GM18526 (cell line): Measurements from ENCODE around the gene TRMT11.

Experiments
- POLR2A ChIP-seq: IDR thresholded peaks from 3 replicates; pipeline ENCODE4 v1.6.1; 2011; ENCODE audit not compliant: insufficient read length; ENCODE audit errors: extremely low read depth

Gene TRMT11

GRCh38 chr6:126069449-126069848, 83.1 kb downstream of the TRMT11 start:
- no peak for TF ChIP-seq POLR2A

GRCh38 chr6:126071000-126071647, 84.8 kb downstream of the TRMT11 start:
- no peak for TF ChIP-seq POLR2A

GRCh38 chr6:126072172-126072571, 85.8 kb downstream of the TRMT11 start:
- TF ChIP-seq POLR2A, result no peak

GRCh38 chr6:126072834-126073233, 86.5 kb downstream of the TRMT11 start:
- TF ChIP-seq POLR2A, result no peak

- no peak for TF ChIP-seq POLR2A
These were observed 89.2 kb downstream of the TRMT11 start for GRCh38 chr6:126075335-126076071.

- no peak for TF ChIP-seq POLR2A
These were observed 90.8 kb downstream of the TRMT11 start for GRCh38 chr6:126076992-126077664.

- TF ChIP-seq POLR2A, result no peak
These were observed 91.8 kb downstream of the TRMT11 start for GRCh38 chr6:126077810-126078776.

- TF ChIP-seq POLR2A, result no peak
These were observed 97.5 kb downstream of the TRMT11 start for GRCh38 chr6:126083875-126084274.

GRCh38 chr6:126086560-126086959, 100.2 kb downstream of the TRMT11 start:
- TF ChIP-seq POLR2A, result no peak
